PFSK-1 (cell line): ENCODE measurements around the gene APBB1IP.

ENCODE experiments used
- FOXP2 ChIP-seq: optimal IDR thresholded peaks from 2 replicates; pipeline ENCODE3; 2011; ENCODE audit warnings: borderline replicate concordance, control low read depth, inconsistent platforms; ENCODE audit not compliant: insufficient read depth; ENCODE audit errors: extremely low read length, extremely low read depth
- POLR2AphosphoS5 ChIP-seq: IDR thresholded peaks from 2 replicates; pipeline ENCODE4 v1.6.1; 2012; ENCODE audit warnings: low read depth, mild to moderate bottlenecking, control low read depth, low read length, moderate library complexity
- REST ChIP-seq, 2 experiments: IDR thresholded peaks; 2 replicates each; pipeline versions ENCODE4 v1.6.1 to v1.8.0; 2011 to 2012; ENCODE audit warnings: low read depth in 2 of 2, low read length in 2 of 2, control low read depth in 1 of 2, inconsistent platforms in 1 of 2, mild to moderate bottlenecking in 1 of 2, moderate library complexity in 1 of 2; ENCODE audit not compliant: insufficient read depth in 1 of 2
- SIN3A ChIP-seq: IDR thresholded peaks from 2 replicates; pipeline ENCODE4 v1.6.1; 2012; ENCODE audit warnings: mild to moderate bottlenecking, low read length, moderate library complexity, borderline replicate concordance; ENCODE audit not compliant: insufficient read depth
- TAF1 ChIP-seq: IDR thresholded peaks from 2 replicates; pipeline ENCODE4 v1.6.1; 2012; ENCODE audit warnings: low read length, control low read depth, borderline replicate concordance; ENCODE audit not compliant: insufficient read depth

Gene APBB1IP

DNA sequence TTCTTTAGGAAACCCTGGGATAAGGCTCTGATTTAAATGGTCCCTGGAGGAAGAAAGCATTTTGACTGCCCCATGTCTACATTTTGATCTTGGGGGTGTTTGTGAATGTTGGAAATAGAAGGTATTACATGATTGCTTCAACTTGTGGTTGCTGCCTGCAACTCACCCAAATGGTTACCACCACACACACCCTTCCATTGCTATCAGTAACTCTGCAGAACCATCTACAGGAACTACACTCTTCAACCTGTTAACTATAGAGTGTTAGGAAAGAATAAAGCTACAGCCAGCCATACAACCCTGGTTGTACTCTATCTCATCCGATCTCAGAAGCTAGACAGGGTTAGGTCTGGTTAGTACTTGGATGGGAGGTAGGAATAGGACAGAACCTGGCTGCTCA lies 71.2 kb downstream of the APBB1IP start:
- TF ChIP-seq TAF1, result no peak
- no peak for TF ChIP-seq POLR2AphosphoS5
- TF ChIP-seq REST (IDR thresholded peaks at IDR 0.05; ENCODE audit: insufficient read depth in 1 of 2, low read depth in 2 of 2, low read length in 2 of 2), result no peak
- no peak for TF ChIP-seq FOXP2
- no peak for TF ChIP-seq SIN3A

DNA sequence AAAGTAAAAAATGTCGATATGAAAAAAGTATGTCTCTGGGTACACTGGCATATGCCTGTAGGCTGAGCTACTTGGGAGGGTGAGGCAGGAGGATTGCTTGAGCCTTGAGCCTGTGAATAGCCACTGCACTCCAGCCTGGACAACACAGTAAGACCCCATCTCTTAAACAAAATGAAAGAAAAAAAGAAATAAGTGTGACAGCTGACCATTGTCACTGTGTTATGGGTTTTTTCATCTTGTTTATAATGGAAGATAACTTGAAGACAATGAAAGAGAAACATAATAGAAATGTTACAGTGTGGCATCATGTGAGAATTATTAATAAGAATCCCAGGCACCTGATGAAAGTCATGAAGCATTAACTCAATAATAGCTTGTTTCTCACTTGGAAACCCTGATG lies 75.0 kb downstream of the APBB1IP start:
- TF ChIP-seq POLR2AphosphoS5, result no peak

DNA sequence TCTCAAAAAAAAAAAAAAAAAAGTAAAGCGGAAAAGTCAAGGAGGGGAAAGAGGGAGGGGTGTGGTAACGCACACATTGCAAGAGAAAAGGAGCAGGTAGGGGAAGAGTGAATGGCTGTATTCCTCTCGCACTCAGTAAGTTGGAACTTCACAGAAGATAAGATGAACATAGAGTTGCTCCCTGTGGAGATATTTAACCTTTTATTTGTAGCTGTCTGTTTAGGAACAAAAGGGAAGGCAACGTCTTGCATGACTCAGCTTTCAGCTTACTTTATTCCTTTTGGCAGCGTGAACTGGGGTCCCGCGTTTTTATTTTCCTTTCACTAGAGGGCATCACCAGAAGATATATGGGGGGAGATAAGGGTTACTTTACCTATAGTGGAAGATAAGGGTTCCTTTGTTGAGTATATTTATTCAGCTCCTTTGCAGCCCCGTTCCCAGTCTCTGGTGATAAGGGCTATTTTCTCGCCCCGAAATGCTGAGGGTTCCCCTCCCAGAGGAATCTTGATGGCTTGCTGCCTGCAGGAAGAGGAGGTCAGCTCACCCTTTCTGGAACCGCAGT lies 78.5 kb downstream of the APBB1IP start:
- TF ChIP-seq FOXP2 (no peak), POLR2AphosphoS5 (no peak), TAF1 (no peak), SIN3A (no peak), REST (IDR thresholded peaks at IDR 0.05; ENCODE audit: insufficient read depth in 1 of 2, low read depth in 2 of 2, low read length in 2 of 2) (no peak)

DNA sequence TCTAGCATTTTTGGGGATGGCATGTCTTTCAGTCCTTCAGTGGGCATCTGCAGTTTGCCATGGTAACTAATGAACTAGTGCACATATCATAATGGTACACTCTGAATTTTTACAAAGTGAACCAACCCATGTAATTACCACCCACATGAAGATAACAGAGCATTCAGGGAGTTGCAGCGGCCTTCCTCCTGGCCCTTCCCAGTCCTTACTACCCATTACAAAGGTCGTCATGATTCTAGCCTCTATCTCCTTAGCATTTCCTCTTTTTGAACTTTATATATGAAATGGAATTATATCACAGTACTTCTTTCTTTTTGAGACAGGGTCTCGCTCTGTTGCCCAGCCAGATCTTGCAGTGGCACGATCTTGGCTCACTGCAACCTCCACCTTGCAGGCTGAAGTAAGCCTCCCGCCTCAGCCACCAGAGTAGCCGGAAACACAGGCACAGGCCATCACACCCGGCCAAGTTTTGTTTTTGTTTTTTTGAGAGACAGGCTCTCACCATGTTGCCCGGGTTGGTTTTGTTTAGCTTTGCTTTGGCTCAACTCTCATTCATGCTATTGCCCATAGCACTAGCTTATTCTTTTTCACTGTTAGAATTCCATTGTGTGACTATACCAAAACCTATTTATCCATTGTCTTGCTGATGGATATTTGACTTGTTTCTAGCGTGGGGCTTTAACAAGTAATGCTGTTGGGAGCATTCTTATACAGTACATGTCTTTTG lies 79.2 kb downstream of the APBB1IP start:
- no peak for TF ChIP-seq POLR2AphosphoS5
- TF ChIP-seq REST (IDR thresholded peaks at IDR 0.05; ENCODE audit: insufficient read depth in 1 of 2, low read depth in 2 of 2, low read length in 2 of 2), result no peak
- TF ChIP-seq FOXP2, result no peak
- TF ChIP-seq SIN3A, result no peak
- TF ChIP-seq TAF1, result no peak

GRCh38 chr10:26519803-26520202 lies 81.7 kb downstream of the APBB1IP start:
- no peak for TF ChIP-seq REST (IDR thresholded peaks at IDR 0.05; ENCODE audit: insufficient read depth in 1 of 2, low read depth in 2 of 2, low read length in 2 of 2)
- no peak for TF ChIP-seq FOXP2
- TF ChIP-seq SIN3A, result no peak
- TF ChIP-seq POLR2AphosphoS5, result no peak
